ENCODE measurements around the gene FLYWCH1.

The FLYWCH1 gene

GRCh38 chr16:2964475-2965336 lies 53.0 kb downstream of the FLYWCH1 start:
- TF ChIP-seq CTCF (IDR thresholded peaks at IDR 0.05): no peak
- peaks cover 18 to 89% of the 10 kb centered on the region in 2 donors for H3K27me3 ChIP-seq
- H3K36me3 ChIP-seq: no peaks in the 10 kb centered on the region
- no peaks in the 10 kb centered on the region for H3K9me3 ChIP-seq
- no peak for DNase-seq
- H3K4me1 ChIP-seq: peaks cover 8 to 68% (median 48%) of the 10 kb centered on the region in 4 donors
- peak overlapping the region in 1 of 2 donors; percentile 15 for H3K4me3 ChIP-seq
- intact Hi-C loops (cut with DNase I; ENCODE audit: low total_unique reads): no loop called here
- no peak overlapping the region for H3K27ac ChIP-seq

- Histone ChIP-seq H3K4me1 (peaks cover 8 to 78% (median 55%) of the 10 kb centered on the region in 4 donors), H3K27me3 (peaks cover 18 to 82% of the 10 kb centered on the region in 2 donors)
Measured at GRCh38 chr16:2966043-2966807, 54.5 kb downstream of the FLYWCH1 start.

GRCh38 chr16:2966808-2967191 lies 55.1 kb downstream of the FLYWCH1 start:
- H3K4me1 ChIP-seq: peaks cover 8 to 78% (median 55%) of the 10 kb centered on the region in 4 donors
- DNase-seq: no peak
- no peak for TF ChIP-seq CTCF (IDR thresholded peaks at IDR 0.05)

More at GRCh38 chr16:2966043-2966807, 54.5 kb downstream of the FLYWCH1 start:
- H3K4me3 ChIP-seq: peak overlapping the region in 1 of 2 donors; percentile 31
- H3K36me3 ChIP-seq: no peaks in the 10 kb centered on the region
- TF ChIP-seq CTCF (IDR thresholded peaks at IDR 0.05): no peak
- no peaks in the 10 kb centered on the region for H3K9me3 ChIP-seq
- DNase-seq: no peak
- no peak overlapping the region for H3K27ac ChIP-seq
- intact Hi-C loops (cut with DNase I; ENCODE audit: low total_unique reads): no loop called here

GRCh38 chr16:2967211-2967631 lies 55.5 kb downstream of the FLYWCH1 start:
- intact Hi-C loops (cut with DNase I; ENCODE audit: low total_unique reads): no loop called here
- H3K27me3 ChIP-seq: peaks cover 18 to 72% of the 10 kb centered on the region in 2 donors

More at GRCh38 chr16:2966808-2967191, 55.1 kb downstream of the FLYWCH1 start:
- H3K36me3 ChIP-seq: no peaks in the 10 kb centered on the region
- H3K27me3 ChIP-seq: peaks cover 18 to 76% of the 10 kb centered on the region in 2 donors
- H3K9me3 ChIP-seq: no peaks in the 10 kb centered on the region
- intact Hi-C loops (cut with DNase I; ENCODE audit: low total_unique reads): no loop called here
- H3K4me3 ChIP-seq: peak overlapping the region in 1 of 2 donors; percentile 31
- no peak overlapping the region for H3K27ac ChIP-seq

More at GRCh38 chr16:2967211-2967631, 55.5 kb downstream of the FLYWCH1 start:
- H3K27ac ChIP-seq: no peak overlapping the region
- H3K4me3 ChIP-seq: peak overlapping the region in 1 of 2 donors; percentile 31
- no peak for DNase-seq
- H3K36me3 ChIP-seq: no peaks in the 10 kb centered on the region
- H3K4me1 ChIP-seq: peaks cover 8 to 78% (median 55%) of the 10 kb centered on the region in 4 donors
- TF ChIP-seq CTCF (IDR thresholded peaks at IDR 0.05): no peak
- H3K9me3 ChIP-seq: no peaks in the 10 kb centered on the region

Data from tibial artery (tissue), 4 donors.